WERI-Rb-1 (cell line): Measurements from ENCODE around the gene PRKCA.

Experiments used
- DNase-seq: peaks from one replicate; pipeline ENCODE4 v3.0.0-alpha.2; 2020
- H3K27ac ChIP-seq: fragments of 250-450 bp; sonication (Bioruptor Pico); 2 replicates; pipeline ENCODE4 v1.5.1; 2020; ENCODE audit warnings: mild to moderate bottlenecking, moderate library complexity
- H3K27me3 ChIP-seq: fragments of 250-450 bp; sonication (Bioruptor Pico); 2 replicates; pipeline ENCODE4 v1.5.1; 2021; ENCODE audit warnings: mild to moderate bottlenecking, low read depth, moderate library complexity; ENCODE audit not compliant: insufficient read depth, severe bottlenecking
- H3K36me3 ChIP-seq: fragments of 250-450 bp; sonication (Bioruptor Pico); 2 replicates; pipeline ENCODE4 v1.5.1; 2020; ENCODE audit warnings: mild to moderate bottlenecking, moderate library complexity
- H3K4me3 ChIP-seq: 2 replicates; pipeline ENCODE4 v1.5.1; 2011; ENCODE audit warnings: low read depth, mild to moderate bottlenecking, control low read depth, low read length
- H3K9me3 ChIP-seq: fragments of 250-450 bp; sonication (Bioruptor Pico); 2 replicates; pipeline ENCODE4 v1.5.1; 2021; ENCODE audit warnings: mild to moderate bottlenecking, moderate library complexity; ENCODE audit not compliant: severe bottlenecking
- CTCF ChIP-seq: IDR thresholded peaks from 2 replicates; pipeline ENCODE4 v1.5.1; 2011; ENCODE audit warnings: low read depth, mild to moderate bottlenecking, control low read depth, inconsistent platforms, low read length

PRKCA gene

GRCh38 chr17:66810951-66811682, 508.7 kb downstream of the PRKCA start:
- no peak for DNase-seq
- no peak overlapping the region for H3K4me3 ChIP-seq
- no peaks in the 10 kb centered on the region for H3K36me3 ChIP-seq
- no peaks in the 10 kb centered on the region for H3K27me3 ChIP-seq
- no peaks in the 10 kb centered on the region for H3K9me3 ChIP-seq
- H3K27ac ChIP-seq: no peak overlapping the region
- no peak for TF ChIP-seq CTCF

- DNase-seq: no peak
- H3K9me3 ChIP-seq: no peaks in the 10 kb centered on the region
- no peak for TF ChIP-seq CTCF
- H3K36me3 ChIP-seq: no peaks in the 10 kb centered on the region
- no peak overlapping the region for H3K27ac ChIP-seq
- H3K4me3 ChIP-seq: no peak overlapping the region
- no peaks in the 10 kb centered on the region for H3K27me3 ChIP-seq
These were observed 509.3 kb downstream of the PRKCA start for GRCh38 chr17:66811683-66812054.

- no peak for DNase-seq
- Histone ChIP-seq H3K27me3 (no peaks in the 10 kb centered on the region), H3K9me3 (no peaks in the 10 kb centered on the region), H3K36me3 (no peaks in the 10 kb centered on the region), H3K4me3 (no peak overlapping the region), H3K27ac (no peak overlapping the region)
- TF ChIP-seq CTCF: no peak
These were observed 510.2 kb downstream of the PRKCA start for GRCh38 chr17:66812571-66812970.

GRCh38 chr17:66813296-66813695, 510.9 kb downstream of the PRKCA start:
- peaks cover 3% of the 10 kb centered on the region for H3K9me3 ChIP-seq

GRCh38 chr17:66814026-66814425, 511.6 kb downstream of the PRKCA start:
- Histone ChIP-seq H3K4me3 (no peak overlapping the region), H3K27ac (no peak overlapping the region), H3K9me3 (peaks cover 5% of the 10 kb centered on the region), H3K27me3 (no peaks in the 10 kb centered on the region), H3K36me3 (no peaks in the 10 kb centered on the region)
- no peak for TF ChIP-seq CTCF
- no peak for DNase-seq

More at GRCh38 chr17:66813296-66813695, 510.9 kb downstream of the PRKCA start:
- TF ChIP-seq CTCF: no peak
- Histone ChIP-seq H3K27me3 (no peaks in the 10 kb centered on the region), H3K4me3 (no peak overlapping the region), H3K27ac (no peak overlapping the region), H3K36me3 (no peaks in the 10 kb centered on the region)
- DNase-seq: no peak

- peaks cover 5% of the 10 kb centered on the region for H3K9me3 ChIP-seq
- H3K36me3 ChIP-seq: no peaks in the 10 kb centered on the region
- H3K27me3 ChIP-seq: no peaks in the 10 kb centered on the region
- no peak overlapping the region for H3K4me3 ChIP-seq
- DNase-seq: no peak
- no peak overlapping the region for H3K27ac ChIP-seq
- TF ChIP-seq CTCF: no peak
These were observed 512.2 kb downstream of the PRKCA start for GRCh38 chr17:66814570-66814969.
